K562 treated with DMSO at 1 percent for 12 hours (cell line): ENCODE results near the gene LAMTOR3. TPM values are rescaled to one million over a fixed set of nuclear protein-coding genes. Genes with fewer than 3 reads are reported as not detected.

Source experiments
- total RNA-seq: library from RNA; unstranded; fragments of 300-600 nt; gene quantifications from 2 replicates; pipeline ENCODE4 v1.2.3, GENCODE V29; 2022; ENCODE audit not compliant: insufficient read depth

LAMTOR3 gene, protein sequence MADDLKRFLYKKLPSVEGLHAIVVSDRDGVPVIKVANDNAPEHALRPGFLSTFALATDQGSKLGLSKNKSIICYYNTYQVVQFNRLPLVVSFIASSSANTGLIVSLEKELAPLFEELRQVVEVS
- total RNA-seq, result 28.1 and 44.1 TPM in 2 replicates

DNA sequence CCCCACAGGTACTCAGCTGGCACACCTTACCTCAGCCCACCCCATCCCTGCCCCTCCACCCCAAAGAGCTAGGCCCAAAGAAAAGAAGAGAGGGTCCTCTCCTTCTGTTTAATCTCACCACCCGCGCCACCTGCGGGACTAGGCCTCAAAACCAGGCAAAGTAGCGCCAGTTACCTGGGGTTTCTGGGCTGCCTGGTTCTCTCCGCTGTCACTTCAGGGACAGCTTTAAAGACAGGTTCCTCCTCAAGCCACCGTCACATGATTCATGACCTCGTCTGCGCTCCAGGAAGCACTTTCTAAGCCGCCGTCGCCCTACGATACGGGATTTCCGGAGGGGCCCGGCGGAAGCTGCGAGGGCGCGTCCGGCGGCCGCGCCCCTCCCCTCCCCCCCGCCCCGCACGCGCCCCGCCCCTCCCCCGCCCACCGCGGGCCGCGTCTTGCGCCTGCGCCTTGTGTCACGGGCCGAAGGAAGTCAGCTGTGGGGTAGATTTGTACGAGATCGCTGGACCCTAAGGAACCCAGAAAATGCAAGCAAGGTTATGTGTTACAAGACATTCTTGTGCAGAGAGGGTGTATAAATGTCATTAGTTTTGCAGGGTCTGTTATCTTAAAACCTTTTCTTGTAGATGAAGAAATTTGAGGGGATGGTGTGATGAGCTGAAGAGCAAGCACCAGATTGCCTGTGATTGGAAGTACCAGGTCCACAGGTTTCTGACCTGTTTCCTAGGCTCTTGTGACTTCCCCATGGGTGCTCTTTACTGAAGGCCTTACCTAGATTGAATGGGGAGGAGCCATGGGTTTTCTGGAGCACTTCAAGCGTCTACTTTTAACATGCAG is at the start of gene LAMTOR3:
Gene LAMTOR3, minus strand, starts transcription at position 267 of the 837 bp plus-strand sequence. CDS start 464 bp downstream, outside the sequence.

Other genes starting within 250 kb of the LAMTOR3 start
- gene C4orf54, start 236.6 kb downstream of the LAMTOR3 start, total RNA-seq, result not detected in 2 replicates
- gene DAPP1, start 77.6 kb downstream of the LAMTOR3 start, total RNA-seq, result 2.5 and 6.9 TPM in 2 replicates
- gene DNAJB14, start 52.2 kb upstream of the LAMTOR3 start, total RNA-seq, result 16.5 and 19.9 TPM in 2 replicates
- 1,287 and 1,361 TPM in 2 replicates for gene H2AZ1, start 55.8 kb upstream of the LAMTOR3 start, total RNA-seq